SJCRH30 (cell line): Measurements from ENCODE around the gene PLA2G4E. TPM values are rescaled to one million over a fixed set of nuclear protein-coding genes. Genes with fewer than 3 reads are reported as not detected.
A peak's percentile ranks its signal among the peaks of the same experiment; 100 is the strongest.

Source experiments
- DNase-seq, 2 experiments: peaks; one replicate each; pipeline ENCODE4 v3.0.0-alpha.2; 2015 to 2020
- H3K27ac ChIP-seq: fragments of 250-450 bp; sonication (Bioruptor Pico); 2 replicates; pipeline ENCODE4 v1.5.1; 2020; ENCODE audit warnings: mild to moderate bottlenecking, moderate library complexity
- H3K27me3 ChIP-seq: fragments of 250-450 bp; sonication (Bioruptor Pico); 2 replicates; pipeline ENCODE4 v1.5.1; 2020; ENCODE audit warnings: mild to moderate bottlenecking, moderate library complexity
- H3K36me3 ChIP-seq: fragments of 250-450 bp; sonication (Bioruptor Pico); 2 replicates; pipeline ENCODE4 v1.5.1; 2020; ENCODE audit warnings: mild to moderate bottlenecking, moderate library complexity
- H3K4me1 ChIP-seq: fragments of 250-450 bp; sonication (Bioruptor Pico); 2 replicates; pipeline ENCODE4 v1.5.1; 2020; ENCODE audit warnings: mild to moderate bottlenecking, moderate library complexity
- H3K4me3 ChIP-seq: fragments of 250-450 bp; sonication (Bioruptor Pico); 2 replicates; pipeline ENCODE4 v1.5.1; 2020; ENCODE audit warnings: mild to moderate bottlenecking, moderate library complexity
- H3K9me3 ChIP-seq: fragments of 250-450 bp; sonication (Bioruptor Pico); replicated peaks from 2 replicates; pipeline ENCODE4 v1.5.1; 2020; ENCODE audit warnings: mild to moderate bottlenecking, moderate library complexity
- total RNA-seq: library from RNA; depleted of rRNA; stranded (reverse); fragments of >200 nt; shearing (Covaris generic); gene quantifications from 2 replicates; pipeline ENCODE4 v1.2.3, GENCODE V29; 2014

The PLA2G4E gene
- total RNA-seq, 1 experiment from 2014 or later: not detected

- no peak for DNase-seq
Measured at GRCh38 chr15:41957021-41957897, 63.6 kb downstream of the PLA2G4E start.

GRCh38 chr15:41955807-41956525 is 64.9 kb downstream of the PLA2G4E start:
- H3K9me3 ChIP-seq: no peaks in the 10 kb centered on the region
- no peaks in the 10 kb centered on the region for H3K27me3 ChIP-seq
- H3K4me1 ChIP-seq: no peaks in the 10 kb centered on the region; the same call in 1 of the 2 replicates
- peaks cover 29% of the 10 kb centered on the region for H3K36me3 ChIP-seq
- no peak overlapping the region for H3K4me3 ChIP-seq
- no peak for DNase-seq
- H3K27ac ChIP-seq: no peak overlapping the region

More at GRCh38 chr15:41957021-41957897, 63.6 kb downstream of the PLA2G4E start:
- peaks cover 32% of the 10 kb centered on the region for H3K36me3 ChIP-seq
- H3K4me1 ChIP-seq: no peaks in the 10 kb centered on the region; the same call in 1 of the 2 replicates
- H3K9me3 ChIP-seq: no peaks in the 10 kb centered on the region
- no peak overlapping the region for H3K4me3 ChIP-seq
- no peak overlapping the region for H3K27ac ChIP-seq
- no peaks in the 10 kb centered on the region for H3K27me3 ChIP-seq

DNA sequence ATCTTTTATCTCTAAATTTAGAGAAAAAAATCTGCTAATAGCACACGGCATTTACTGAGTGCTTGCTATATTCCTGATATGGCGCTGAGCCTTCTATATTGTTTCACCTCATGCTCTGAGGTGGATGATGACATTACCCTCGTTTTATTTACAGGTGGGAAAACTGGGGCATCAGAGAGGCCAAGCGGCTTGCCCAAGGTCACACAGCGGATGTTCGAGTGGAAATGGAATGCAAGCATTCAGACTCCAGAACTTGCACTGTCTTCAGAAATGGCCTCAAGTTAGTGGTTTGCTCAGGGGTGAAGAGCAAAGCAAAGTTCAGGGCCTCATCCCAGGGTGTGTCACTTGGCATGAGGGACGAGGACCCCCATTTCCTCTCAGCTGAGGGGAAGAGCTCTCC is 65.7 kb downstream of the PLA2G4E start:
- Histone ChIP-seq H3K27me3 (no peaks in the 10 kb centered on the region), H3K4me3 (no peak overlapping the region), H3K4me1 (peaks cover 6% of the 10 kb centered on the region; the same call in 1 of the 2 replicates), H3K36me3 (peaks cover 30% of the 10 kb centered on the region), H3K27ac (no peak overlapping the region), H3K9me3 (no peaks in the 10 kb centered on the region)
- no peak for DNase-seq

GRCh38 chr15:41954036-41954435 is 66.8 kb downstream of the PLA2G4E start:
- Histone ChIP-seq H3K36me3 (peaks cover 30% of the 10 kb centered on the region), H3K27me3 (no peaks in the 10 kb centered on the region), H3K9me3 (no peaks in the 10 kb centered on the region), H3K4me3 (no peak overlapping the region), H3K4me1 (peaks cover 13% of the 10 kb centered on the region), H3K27ac (no peak overlapping the region)
- DNase-seq: no peak

GRCh38 chr15:41952013-41952563 is 68.8 kb downstream of the PLA2G4E start:
- DNase-seq: no peak
- Histone ChIP-seq H3K27me3 (no peaks in the 10 kb centered on the region), H3K4me3 (no peak overlapping the region), H3K4me1 (peaks cover 19% of the 10 kb centered on the region), H3K9me3 (no peaks in the 10 kb centered on the region), H3K36me3 (peaks cover 31% of the 10 kb centered on the region; the same call in 1 of the 2 replicates), H3K27ac (no peak overlapping the region)

DNA sequence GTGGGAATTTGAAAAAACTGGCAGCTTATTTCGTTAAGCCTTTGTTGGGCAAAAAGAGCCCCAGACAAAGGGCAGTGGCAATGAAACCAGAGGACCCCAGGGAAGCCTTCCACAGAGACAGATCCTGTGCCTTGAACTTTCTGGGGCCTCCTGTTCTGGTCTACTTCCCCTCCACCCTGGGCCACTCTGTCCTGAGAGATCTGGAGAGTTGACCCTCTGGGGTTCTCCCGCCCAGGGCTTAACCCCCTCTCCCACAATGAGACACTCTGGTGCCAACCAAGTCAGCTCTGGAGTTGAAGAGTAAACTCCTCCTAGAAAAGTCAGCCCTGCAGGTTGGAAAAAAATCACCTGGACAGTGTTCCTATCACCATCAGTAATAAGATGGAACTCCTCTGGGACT is 69.3 kb downstream of the PLA2G4E start:
- Histone ChIP-seq H3K27me3 (no peaks in the 10 kb centered on the region), H3K4me3 (no peak overlapping the region), H3K36me3 (peaks cover 31% of the 10 kb centered on the region; the same call in 1 of the 2 replicates), H3K9me3 (no peaks in the 10 kb centered on the region), H3K27ac (no peak overlapping the region), H3K4me1 (peaks cover 25% of the 10 kb centered on the region)
- DNase-seq: no peak

DNA sequence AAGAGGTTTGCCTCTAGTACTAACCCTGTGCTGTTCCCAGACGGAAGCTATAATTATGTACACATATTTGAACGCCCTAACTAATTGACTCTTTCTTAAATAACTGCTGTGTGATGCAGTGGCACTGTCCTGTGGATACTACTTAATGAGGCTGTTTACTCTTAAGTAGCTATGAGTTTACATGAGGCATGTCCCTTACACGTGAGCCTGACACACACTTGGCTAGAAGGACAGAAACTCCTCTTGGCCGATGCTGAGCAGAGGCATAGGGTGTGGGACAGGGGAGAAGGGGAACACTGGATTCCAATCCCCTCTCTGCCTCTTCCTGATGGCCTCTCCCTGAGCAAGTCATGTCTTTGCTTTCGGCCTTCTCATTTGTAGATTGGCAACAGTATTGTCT is 70.4 kb downstream of the PLA2G4E start:
- no peak overlapping the region for H3K4me3 ChIP-seq
- DNase-seq: no peak
- H3K27ac ChIP-seq: no peak overlapping the region
- peaks cover 32% of the 10 kb centered on the region; the same call in 1 of the 2 replicates for H3K36me3 ChIP-seq
- no peaks in the 10 kb centered on the region for H3K9me3 ChIP-seq
- H3K27me3 ChIP-seq: no peaks in the 10 kb centered on the region
- peaks cover 35% of the 10 kb centered on the region for H3K4me1 ChIP-seq

DNA sequence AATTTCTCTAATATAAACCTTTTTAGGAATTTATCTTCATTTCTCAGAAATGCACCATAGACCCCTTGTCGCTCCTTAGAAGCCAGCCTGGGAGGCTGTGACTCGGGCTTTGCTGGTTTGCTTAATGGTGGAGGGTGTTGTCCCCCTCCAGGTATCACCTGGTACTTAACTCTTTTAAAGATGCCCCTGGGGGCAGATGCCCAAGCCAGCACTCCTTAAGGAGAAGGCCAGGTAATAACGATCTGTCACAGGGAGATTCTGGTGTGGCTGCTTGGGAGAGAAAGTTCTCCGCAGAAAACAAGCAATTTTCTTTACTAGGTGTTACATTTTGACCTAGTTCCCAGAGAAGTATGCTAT is 70.7 kb downstream of the PLA2G4E start:
- H3K27ac ChIP-seq: peak overlapping the region; percentile 17; the same call in 1 of the 2 replicates
- H3K36me3 ChIP-seq: peaks cover 31% of the 10 kb centered on the region; the same call in 1 of the 2 replicates
- H3K27me3 ChIP-seq: no peaks in the 10 kb centered on the region
- H3K4me1 ChIP-seq: peaks cover 39% of the 10 kb centered on the region
- no peaks in the 10 kb centered on the region for H3K9me3 ChIP-seq
- no peak overlapping the region for H3K4me3 ChIP-seq
- DNase-seq: no peak

GRCh38 chr15:41949401-41950126 is 71.3 kb downstream of the PLA2G4E start:
- no peaks in the 10 kb centered on the region for H3K27me3 ChIP-seq
- peaks cover 45% of the 10 kb centered on the region for H3K4me1 ChIP-seq
- H3K27ac ChIP-seq: peak overlapping the region; percentile 17; the same call in 1 of the 2 replicates
- H3K36me3 ChIP-seq: peaks cover 31% of the 10 kb centered on the region; the same call in 1 of the 2 replicates
- H3K9me3 ChIP-seq: no peaks in the 10 kb centered on the region
- H3K4me3 ChIP-seq: no peak overlapping the region
- DNase-seq: no peak

- no peak overlapping the region for H3K4me3 ChIP-seq
- no peak for DNase-seq
- no peaks in the 10 kb centered on the region for H3K27me3 ChIP-seq
- peaks cover 26% of the 10 kb centered on the region; the same call in 1 of the 2 replicates for H3K36me3 ChIP-seq
- H3K4me1 ChIP-seq: peaks cover 54% of the 10 kb centered on the region
- H3K9me3 ChIP-seq: no peaks in the 10 kb centered on the region
- peak overlapping the region; percentile 94 for H3K27ac ChIP-seq
Measured at GRCh38 chr15:41948490-41948889, 72.4 kb downstream of the PLA2G4E start.

DNA sequence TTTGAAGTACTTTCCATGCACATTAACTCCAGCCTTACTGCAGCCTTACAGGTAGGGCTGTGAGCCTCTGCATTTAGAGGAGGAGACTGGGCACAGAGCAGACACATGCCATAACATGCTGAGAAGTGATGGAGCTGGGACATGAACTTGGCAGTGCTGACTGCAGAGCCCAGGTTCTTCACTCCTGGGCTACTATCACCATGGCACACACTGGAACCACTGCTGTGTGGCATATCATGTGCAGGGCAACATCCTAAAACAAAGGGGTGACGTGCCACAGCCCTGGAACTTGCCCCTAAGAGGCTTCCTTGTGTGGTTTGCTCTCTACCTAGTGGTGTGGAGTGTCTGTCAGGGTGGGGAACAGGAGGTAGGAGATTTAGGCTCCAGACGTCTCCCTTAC is 73.9 kb downstream of the PLA2G4E start:
- DNase-seq: no peak
- H3K4me3 ChIP-seq: no peak overlapping the region
- peaks cover 69% of the 10 kb centered on the region for H3K4me1 ChIP-seq
- peaks cover 18% of the 10 kb centered on the region for H3K36me3 ChIP-seq
- no peaks in the 10 kb centered on the region for H3K27me3 ChIP-seq
- no peaks in the 10 kb centered on the region for H3K9me3 ChIP-seq
- peak overlapping the region; percentile 94 for H3K27ac ChIP-seq

DNA sequence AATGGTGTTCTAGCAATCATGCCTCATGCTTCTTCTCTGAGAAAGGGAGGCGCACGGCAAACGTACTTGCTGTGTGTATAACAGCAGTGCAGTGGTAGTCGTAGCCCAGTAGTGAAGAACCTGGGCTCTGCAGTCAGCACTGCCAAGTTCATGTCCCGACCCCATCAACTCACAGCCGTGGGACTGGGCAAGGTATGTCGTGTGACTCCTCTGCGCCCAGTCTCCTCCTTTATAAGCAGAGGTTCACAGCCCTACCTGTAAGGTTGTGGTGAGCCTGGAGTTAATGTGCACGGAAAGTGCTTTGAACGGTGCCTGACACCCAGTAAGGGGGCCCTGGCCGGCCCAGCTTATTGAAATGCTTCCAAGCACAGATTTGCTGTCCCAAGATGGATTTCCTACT is 75.1 kb downstream of the PLA2G4E start:
- no peak for DNase-seq
- no peaks in the 10 kb centered on the region for H3K9me3 ChIP-seq
- peak overlapping the region; percentile 94 for H3K27ac ChIP-seq
- no peaks in the 10 kb centered on the region for H3K27me3 ChIP-seq
- peaks cover 82% of the 10 kb centered on the region for H3K4me1 ChIP-seq
- H3K4me3 ChIP-seq: no peak overlapping the region
- peaks cover 15% of the 10 kb centered on the region for H3K36me3 ChIP-seq

DNA sequence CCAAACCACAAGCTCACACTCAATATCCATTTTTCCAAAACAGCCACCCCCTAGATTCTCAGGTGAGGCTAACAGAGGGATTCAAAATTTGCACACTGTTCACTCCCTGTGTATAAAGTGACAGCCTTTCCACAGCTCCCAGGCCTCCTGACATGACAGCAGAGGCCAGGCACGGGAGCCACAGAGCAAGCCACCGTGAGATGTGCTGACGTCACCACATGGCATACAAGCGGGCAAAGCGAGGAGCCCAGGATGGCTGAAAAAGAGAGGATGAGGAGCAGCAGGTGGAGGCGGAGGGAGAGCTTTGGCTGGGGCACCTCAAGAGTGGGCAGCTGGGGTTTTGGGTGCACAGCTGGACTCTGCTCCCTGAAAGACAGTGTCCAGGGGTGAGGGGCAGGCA is 75.6 kb downstream of the PLA2G4E start:
- Histone ChIP-seq H3K4me1 (peaks cover 81% of the 10 kb centered on the region), H3K4me3 (no peak overlapping the region), H3K27ac (peak overlapping the region; percentile 94), H3K27me3 (no peaks in the 10 kb centered on the region), H3K36me3 (peaks cover 15% of the 10 kb centered on the region), H3K9me3 (no peaks in the 10 kb centered on the region)
- no peak for DNase-seq

GRCh38 chr15:41944313-41944940 is 76.4 kb downstream of the PLA2G4E start:
- peak; percentile 84 to 85 for DNase-seq
- peaks cover 78% of the 10 kb centered on the region for H3K4me1 ChIP-seq
- no peaks in the 10 kb centered on the region for H3K27me3 ChIP-seq
- H3K4me3 ChIP-seq: peak overlapping the region; percentile 9
- peaks cover 15% of the 10 kb centered on the region for H3K36me3 ChIP-seq
- no peaks in the 10 kb centered on the region for H3K9me3 ChIP-seq
- H3K27ac ChIP-seq: peak overlapping the region; percentile 94
